CD4-positive, alpha-beta T cell treated with Interleukin-10 for 1 hour (primary cell): ENCODE results near the gene APP.

Source experiments
- DNase-seq: peaks from one replicate; pipeline ENCODE4 v3.0.0-alpha.2; 2020

APP gene

DNA sequence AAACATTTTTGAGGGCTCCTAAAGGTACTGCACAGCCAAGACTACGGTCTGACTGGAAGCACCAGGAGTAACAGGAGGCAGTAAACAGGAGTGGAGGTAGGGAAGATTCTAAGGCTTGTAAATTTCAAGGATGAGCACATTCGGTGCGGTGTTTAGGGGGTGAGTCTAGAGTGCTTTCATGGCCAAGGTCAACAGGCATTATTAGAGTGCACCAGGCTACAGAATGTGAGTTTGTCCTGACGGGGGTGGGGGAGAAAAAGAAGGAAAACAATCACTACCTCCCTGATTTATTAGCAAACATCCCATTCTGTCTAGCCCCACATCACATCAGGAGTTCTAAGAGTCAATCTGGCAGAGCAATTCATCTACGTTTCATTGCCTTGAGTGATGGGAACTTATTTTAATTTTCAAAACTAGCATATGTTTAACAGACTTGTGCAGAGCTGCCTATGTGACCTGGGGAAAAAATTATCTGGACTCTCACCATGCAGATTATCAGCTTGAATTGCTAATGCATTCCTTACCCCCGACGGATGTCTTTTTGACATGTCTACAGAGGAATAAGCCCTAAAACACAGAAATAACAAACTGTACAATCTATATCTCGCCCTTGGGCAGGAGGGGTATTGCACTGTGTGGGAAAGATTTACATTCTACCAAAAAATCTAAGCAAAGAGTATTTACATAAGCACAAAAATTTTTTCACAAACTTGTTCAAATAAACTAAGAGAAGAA is 45.0 kb downstream of the APP start:
- DNase-seq: no peak

DNA sequence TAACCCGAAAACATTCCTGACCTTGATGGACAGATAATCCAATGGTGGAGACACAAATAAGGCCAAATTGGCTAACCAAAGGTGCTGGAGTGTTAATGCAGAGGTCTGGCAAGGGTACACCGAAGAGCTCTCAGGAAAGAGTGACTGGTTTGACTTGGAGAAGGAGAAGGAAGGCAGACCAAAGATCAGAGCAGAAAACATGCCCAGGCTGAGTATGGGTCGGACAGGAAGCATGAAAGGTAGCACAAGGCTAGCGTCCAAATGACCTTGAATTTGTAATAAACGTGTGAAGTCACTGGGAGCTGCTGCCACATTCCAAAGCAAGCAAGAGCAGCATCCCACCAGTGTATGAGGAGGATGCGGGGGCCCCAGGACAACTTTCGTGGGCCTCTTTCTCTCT is 45.7 kb downstream of the APP start:
- DNase-seq: no peak

DNA sequence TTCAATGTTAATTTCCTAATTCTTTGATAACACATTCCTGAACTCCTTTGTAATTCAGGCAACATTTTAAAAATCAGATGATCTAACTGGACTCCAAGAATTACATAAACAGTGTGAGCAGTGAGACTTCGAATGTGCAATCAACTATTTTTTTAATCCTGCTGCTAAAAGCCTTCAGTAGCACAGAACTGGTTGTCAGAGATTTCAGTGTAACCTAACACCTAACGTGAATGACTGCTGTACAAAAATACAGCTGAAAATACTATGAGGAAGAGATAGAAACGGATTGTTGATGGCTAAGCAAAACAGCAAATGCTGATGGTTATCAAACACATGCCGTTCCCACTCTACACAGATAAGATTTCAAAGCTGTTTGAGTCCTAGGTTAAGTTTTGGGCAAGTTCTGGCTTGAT is 46.1 kb downstream of the APP start:
- DNase-seq: no peak

DNA sequence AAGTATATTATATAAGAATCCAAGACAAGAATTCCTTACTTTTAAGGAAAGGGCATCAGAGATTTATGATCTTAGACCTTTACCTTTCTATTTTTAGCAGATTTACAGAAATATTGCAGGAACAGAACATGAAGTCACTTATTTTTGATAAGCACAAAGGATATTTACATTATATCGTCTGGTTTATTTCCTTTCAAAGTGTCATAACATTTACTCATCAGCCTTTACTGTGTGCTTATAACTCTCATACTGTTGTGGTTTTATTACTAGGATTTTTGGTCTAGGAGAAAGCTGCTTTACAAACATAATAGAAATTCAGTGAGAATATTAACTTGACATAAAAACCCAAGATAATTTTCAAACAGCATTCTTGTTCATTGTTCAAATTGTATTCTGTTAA is 47.6 kb downstream of the APP start:
- no peak for DNase-seq

DNA sequence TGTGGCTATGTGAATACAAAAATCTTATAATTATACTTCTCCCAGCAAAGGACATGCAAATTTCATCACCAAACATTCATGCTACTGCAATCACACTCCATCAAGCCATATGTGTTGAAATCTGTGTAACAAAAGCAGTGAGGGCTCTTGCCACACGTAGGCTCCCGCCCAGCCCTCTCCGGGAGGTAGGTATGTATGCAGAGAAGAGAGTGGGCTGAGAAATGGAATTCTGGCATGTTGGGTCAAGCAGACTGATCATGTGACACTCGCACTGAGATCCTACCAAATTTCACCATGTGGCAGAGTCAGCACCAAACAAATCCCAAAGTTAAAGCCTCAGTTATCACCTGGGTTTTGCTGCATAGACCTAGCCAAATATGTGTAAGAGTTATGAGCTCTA is 49.7 kb downstream of the APP start:
- DNase-seq: no peak

DNA sequence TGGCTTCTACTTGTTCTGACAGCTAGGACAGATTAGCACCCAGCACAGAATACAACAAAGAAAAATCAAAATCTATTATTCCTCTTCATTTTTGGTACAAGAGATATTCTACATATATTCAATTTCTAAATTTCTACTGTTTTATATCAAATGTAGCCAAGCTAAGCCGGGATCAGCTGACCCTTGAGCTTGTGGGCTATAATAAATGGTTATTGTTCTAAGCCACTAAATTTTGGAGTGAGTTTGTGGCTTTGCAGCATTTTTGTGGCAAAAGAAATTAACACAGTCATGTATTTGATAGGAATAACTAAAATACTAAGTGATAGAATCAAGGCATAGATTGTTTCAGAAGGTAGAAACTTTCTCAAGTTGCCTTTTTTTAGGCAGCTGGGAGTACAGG is 50.7 kb downstream of the APP start:
- no peak for DNase-seq

DNA sequence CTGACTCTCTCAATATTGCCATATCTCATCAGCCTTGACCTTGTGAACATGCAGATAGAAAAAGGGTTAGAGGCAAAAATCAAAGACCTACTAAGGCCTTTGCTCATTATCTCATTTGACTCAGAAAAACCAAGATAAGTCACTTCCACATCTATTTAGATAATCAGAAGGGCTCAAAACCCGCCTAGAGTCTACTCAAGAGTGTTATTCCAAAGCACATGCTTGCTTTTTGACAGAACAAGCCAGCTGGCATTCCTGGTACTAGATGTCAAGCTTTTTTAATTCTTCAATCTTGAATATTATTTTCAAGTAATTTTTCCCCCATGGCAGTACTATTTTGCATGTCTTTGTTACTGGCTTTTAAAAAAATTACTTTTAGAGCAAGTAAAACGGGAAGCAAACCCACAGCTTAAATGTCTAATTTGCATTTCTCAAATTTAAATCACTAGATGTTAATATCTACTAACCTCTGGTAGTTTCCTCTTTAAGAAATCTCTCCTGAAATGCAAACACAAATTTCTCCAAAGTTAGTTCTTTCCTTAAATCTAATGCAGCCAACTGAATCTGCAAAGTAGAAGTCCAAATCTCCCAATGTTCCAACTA is 51.5 kb downstream of the APP start:
- DNase-seq: no peak

DNA sequence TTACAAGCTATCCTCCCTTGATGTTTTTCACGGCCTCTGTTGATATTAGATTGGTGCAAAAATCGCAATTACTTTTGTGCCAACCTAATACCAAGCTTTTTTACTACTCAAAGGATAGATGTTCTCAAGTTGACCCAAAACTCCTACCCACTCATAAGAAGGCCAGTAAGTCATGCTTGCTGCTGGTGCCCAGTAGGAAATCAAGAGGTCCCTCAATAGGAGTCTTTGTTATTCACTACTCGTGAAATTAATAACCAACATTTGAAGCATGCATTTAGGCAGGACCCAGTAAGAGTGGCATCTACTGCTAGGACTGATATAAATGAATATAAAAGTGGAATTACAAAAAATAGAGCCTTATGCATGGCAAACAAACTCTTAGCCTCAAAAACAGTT is 52.6 kb downstream of the APP start:
- no peak for DNase-seq

DNA sequence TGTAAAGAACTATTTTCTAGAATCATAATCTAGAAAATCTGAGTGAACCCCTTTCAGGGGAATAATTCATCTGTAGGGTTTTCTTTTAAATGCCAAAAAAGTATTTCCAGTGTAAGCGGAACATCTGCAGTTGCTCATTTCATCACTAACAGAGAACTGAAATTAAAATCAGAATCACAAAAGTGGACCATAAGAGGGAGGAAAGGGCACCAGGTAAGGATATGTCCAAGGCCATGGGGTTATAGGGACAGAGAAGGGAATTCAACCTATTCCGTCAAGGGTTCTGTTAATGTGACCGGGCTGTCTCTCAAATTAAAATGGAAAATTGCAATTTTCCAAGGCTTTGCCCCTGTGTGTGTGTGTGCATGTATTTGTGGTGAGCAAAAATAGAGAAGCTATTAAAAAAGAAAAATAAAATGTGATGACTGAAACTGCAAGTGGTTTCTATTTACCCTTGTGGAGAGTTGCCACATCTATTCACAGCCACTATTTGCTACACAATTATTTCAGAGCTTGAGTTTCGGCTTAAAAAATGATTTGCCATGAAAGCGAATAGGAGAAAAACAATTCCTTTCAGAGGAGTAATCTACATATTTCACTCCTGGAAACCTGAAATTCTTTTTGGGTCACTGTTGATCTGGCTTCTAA is 53.1 kb downstream of the APP start:
- DNase-seq: no peak

DNA sequence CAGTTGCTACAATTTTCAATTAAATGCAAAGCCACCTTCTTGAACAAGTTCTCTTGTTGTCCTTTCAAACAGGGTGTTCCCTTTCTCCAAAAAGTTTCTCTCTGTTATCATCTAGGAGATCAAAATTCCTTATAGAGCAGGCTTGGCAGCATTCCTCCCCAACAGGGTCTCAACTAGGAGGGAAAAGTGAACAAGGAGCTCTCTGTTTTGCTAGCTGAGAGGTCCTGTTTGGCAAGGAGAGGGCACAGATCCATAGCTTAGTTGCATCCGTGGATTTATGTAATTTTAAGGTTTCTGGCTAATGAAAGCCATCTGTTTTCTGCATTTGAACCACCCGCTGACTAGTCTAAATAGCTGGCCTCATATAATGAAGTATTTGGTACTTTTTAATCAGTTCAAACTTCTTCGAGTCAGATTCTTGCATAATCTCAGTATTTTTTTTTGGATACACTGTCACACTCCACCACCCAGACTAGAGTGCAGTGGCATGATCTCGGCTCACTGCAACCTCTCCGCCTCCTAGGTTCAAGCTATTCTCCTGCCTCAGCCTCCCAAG is 54.0 kb downstream of the APP start:
- no peak for DNase-seq

DNA sequence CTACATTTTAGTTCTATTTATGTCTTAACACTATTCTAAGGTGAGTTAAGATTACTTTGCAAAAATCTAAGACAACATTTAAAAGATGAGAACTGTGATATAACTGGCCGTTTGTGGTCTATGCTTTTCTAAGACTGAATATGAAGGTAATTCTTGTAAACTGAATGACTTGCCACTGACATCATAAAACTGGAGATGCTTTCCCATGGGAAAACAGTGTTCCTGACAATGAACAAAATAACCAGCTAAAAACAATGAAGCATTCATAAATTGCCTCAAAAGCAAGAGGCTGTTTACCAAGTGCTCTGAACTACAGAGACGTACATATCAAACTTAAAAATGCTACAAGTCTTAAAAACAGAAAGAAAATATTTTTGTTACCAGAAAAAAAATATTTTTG is 54.7 kb downstream of the APP start:
- DNase-seq: no peak

DNA sequence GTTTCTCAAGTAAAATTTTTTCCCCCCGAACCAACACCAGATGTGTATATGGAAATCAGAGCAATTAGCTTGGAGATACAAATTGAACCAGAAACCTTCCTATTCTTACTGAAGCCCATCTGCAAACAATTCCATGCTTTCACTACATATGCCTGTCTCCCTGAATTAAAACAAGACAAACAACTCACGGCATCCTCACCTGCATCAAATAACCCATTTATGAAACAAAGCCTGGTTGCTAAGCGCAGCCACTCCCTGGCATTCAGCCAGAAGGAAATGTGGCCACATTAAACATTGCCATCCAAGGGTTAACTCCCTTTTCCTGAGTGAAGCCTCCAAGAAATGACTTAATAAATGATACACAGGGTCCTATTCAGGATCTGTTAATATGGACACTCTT is 55.3 kb downstream of the APP start:
- DNase-seq: no peak

DNA sequence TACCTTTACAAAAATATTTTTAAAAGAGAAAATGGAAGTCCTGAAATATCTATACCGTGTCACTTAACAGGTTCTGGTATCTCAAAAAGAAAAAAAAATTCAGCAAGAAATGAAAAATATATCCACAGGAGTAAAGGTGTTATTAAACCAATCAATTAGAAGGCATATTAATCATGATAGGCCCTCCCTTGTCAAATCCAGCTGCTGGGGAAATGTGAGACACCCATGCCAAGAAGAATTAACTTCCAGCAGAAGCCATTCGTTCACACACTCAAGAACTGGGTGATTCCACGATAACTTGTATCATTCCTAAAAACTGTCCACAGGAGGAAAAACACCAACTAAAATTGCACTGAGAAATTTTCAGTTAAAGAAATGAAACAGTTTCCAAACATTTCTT is 57.6 kb downstream of the APP start:
- no peak for DNase-seq

DNA sequence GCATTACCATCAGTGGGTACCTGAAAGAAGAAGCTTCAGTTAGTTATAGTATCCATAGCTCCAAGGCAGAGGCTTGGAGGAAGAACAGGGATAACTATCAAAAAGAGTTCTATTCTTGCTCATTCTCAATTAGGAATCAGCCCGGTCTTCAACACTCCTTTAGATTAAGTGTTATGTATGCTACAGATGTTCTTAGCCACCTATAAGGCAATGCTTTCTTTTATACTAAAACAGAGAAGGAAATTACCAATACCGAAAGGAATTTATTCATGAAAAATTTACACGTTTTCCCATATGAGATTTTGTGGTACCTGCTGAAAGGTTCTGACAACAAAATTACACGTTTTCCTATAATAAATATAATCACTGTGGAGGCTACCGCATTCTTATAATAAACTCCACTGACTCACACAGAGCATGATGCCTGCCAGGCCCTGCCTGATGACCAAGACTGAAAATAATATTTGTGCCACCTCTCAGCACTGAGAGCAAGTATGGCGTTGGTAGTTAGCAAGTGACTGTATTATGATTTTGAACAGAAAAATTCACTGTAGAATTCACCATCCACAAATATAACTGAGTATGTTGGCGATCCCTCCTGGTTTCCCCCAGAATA is 58.3 kb downstream of the APP start:
- DNase-seq: no peak

DNA sequence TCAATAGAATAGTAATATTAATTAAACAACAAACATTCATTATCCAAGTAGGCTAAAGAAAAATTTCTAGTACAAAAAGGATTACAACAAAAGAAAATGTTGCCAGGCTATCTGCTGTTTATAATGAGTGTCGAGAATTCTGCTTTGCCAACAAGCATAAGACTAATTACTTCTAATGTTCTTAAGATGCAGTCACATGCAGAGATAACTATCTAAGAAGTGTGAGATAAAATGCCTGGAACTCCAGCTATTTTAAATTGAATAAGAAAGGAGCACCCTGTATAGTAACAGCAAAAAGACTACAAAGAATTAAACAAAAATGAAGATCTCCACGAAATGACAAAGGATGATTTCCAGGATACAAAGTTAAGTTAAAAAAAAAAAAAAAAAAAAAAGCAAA is 59.9 kb downstream of the APP start:
- no peak for DNase-seq

DNA sequence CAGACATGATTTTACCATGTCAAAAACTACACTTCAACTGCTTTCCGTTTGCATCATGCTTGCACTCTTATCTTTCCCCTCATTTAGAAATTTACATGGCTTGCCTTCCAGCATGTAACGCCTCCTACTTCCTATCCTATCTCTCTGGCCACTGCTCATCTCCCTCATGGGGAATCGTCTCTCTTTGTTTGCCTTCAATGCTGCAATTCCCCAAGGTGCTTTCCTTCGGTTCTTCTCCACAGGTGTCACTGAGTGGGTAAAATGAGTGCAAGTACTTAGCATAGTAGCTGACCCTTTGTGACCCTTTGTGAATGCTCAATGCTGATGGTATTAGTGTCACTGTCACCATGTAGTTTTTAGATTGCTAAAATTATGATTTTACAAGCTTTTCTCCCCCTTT is 63.1 kb downstream of the APP start:
- no peak for DNase-seq

DNA sequence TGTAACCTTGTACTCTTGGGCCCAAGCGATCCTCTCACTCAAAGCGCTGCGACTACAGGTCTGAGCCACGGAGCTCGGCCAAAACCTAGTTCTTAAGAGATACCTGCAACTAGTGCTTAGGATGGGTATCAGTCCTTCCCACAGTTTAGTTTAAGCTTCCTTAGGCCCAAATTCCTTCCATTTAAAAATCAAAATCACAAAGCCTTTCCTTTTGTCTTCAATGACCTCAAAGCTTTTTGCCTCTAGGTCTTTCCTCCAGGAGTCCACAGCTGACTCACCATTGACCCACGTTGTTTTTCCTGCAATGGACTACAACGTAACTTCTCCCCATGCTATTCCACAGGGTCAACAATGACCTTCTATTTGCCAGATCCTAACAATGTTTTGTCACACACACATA is 64.0 kb downstream of the APP start:
- no peak for DNase-seq

DNA sequence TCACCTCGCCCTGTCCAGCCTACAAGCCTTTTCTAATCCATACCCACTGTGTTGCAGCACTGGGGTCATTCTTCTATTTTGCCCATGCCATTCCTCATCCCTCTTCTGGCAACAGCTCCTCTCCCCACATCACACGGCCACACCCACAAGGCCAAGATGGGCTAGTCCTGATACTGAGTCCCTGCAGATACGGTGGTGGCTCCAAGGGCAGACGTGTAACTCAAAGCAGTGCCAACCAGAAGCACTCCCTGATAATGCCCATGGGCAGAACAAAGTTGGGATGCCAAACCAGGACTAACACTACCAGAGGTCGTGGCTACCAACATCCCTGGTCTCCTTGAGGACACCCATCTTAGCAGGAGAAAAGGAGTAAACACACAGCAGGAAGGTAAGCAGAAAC is 64.8 kb downstream of the APP start:
- DNase-seq: no peak

DNA sequence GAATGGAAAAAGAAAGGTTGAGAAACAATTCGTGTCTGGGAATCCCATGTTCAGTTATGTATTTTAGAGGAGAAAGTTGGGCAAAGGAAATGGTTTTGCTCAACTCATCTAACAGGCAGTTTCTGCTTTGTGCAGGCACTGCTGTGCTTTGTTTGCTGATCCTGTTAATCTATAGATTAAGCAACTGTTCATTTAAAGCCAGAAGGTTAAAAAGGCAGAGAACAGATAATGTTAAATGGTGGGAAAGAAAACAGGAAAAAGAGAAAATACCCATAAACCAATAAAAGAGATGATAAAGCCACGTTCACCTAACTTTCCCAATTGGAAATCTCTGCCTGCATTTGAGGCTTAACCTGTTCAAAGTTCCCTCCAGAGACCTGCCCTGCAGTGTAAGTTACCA is 70.0 kb downstream of the APP start:
- no peak for DNase-seq

DNA sequence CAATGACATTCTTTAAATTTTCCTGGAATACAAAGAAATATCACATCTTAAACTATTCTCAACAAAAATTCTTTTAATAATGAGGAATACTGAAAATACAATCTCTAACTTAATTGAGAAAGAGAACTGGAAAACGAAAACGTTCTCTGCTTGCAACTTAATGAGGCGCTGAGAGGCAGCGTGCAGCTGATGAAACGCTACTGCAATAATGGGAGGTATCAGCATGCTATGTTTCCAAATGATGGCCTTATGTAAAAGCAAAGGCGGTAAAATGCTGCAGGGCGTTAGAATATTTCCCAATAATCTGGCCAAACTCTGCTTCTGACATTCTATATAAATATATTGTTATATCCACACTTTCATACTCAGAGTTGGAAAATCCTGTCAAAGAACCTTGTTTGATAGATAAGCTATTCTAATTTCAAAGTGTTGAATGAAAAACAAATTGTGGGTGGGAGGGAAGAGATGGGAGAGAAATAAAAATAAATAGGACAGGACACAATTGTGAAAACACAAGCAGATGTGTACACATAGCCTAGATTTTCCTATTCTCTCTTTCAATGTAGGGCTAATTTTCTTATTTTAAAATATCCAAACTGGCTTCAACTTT is 70.9 kb downstream of the APP start:
- DNase-seq: no peak

DNA sequence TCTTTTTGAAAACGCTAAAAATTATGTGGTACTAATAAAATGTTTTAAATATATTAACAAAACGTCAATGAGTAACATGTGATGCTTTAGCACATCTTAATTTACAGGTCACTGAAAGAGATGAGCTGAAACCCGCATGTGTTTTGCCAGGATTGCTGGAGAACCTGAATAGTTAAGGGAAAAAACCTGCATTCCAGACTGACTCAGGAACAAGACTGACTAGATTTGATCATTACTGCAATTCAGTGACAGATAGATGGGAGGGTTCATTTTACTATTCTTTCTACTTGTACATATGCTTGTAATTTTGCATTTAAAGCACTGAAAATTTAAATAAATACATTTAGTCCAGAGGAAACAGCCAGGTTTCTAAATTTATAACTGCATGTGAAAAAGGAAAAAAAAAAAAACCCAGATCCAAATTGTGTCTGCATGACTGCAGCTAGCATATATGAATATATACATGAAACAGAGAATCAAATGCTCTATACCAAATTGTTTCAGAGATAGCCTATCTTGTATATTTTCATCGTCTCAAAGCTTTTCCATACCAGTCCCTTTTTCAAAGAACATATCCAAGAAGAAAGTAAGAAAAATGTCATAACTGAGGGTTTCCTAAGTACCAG is 71.7 kb downstream of the APP start:
- DNase-seq: no peak

DNA sequence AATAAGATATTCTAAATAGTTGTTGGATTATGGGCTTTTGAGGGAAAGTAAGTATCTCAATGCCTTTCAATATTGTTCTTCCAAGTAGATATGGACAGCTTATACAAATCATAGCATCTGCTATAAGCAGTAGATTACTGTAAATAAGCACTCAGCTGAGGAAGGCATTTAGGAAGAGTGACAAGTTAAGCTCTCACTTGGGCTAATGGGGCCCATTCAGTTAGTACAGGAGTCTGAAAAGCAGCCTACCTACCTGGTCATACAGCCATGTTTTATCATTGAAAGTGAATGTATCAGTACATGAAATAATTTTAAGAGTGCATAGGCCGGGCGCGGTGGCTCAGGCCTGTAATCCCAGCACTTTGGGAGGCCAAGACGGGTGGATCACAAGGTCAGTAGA is 73.1 kb downstream of the APP start:
- no peak for DNase-seq
